ENCODE results near the gene LY6G5C. TPM values are rescaled to one million over a fixed set of nuclear protein-coding genes. Genes with fewer than 3 reads are reported as not detected.
A peak's percentile ranks its signal among the peaks of the same experiment; 100 is the strongest.

LY6G5C gene
- total and polyA plus RNA-seq, 2 of the 13 experiments (the other 11 are each of a cell fraction or from before 2014, with no cell fraction given) = 0.33 to 0.55 TPM

- no peak; the same call in 1 of the 2 replicates for TF ChIP-seq ZNF12 (CRISPR knock-in tag; IDR thresholded peaks at IDR 0.05)
- no peak for TF ChIP-seq ZKSCAN8 (CRISPR knock-in tag; IDR thresholded peaks at IDR 0.05; ENCODE audit: borderline replicate concordance)
- no peak for TF ChIP-seq ZNF292 (CRISPR knock-in tag; IDR thresholded peaks at IDR 0.05; ENCODE audit: borderline replicate concordance, low read depth)
- TF ChIP-seq POGK (CRISPR knock-in tag; conservative IDR thresholded peaks at IDR 0.05) = 0 out of 2 replicates have a peak, but pooled peaks have one; percentile 43
- no peak for TF ChIP-seq ZNF788 (CRISPR knock-in tag; IDR thresholded peaks at IDR 0.05; ENCODE audit: borderline replicate concordance)
- TF ChIP-seq ZNF652 (CRISPR knock-in tag; IDR thresholded peaks at IDR 0.05; ENCODE audit: borderline replicate concordance, low read depth) = no peak
- TF ChIP-seq SNAPC2 (CRISPR knock-in tag; IDR thresholded peaks at IDR 0.05) = no peak; the same call in none of the 2 replicates
- peak; percentile 50 for TF ChIP-seq CEBPG (CRISPR knock-in tag; IDR thresholded peaks at IDR 0.05)
- peak; percentile 58 for TF ChIP-seq ZXDC (CRISPR knock-in tag; IDR thresholded peaks at IDR 0.05)
- TF ChIP-seq ZNF703 (CRISPR knock-in tag; IDR thresholded peaks at IDR 0.05; ENCODE audit: borderline replicate concordance) = no peak
- no peak for TF ChIP-seq CENPX (CRISPR knock-in tag; IDR thresholded peaks at IDR 0.05)
- TF ChIP-seq MAF1 (CRISPR knock-in tag; IDR thresholded peaks at IDR 0.05; ENCODE audit: borderline replicate concordance) = peak; percentile 29; the same call in 1 of the 2 replicates
- no peak; the same call in 1 of the 2 replicates for TF ChIP-seq TARDBP (CRISPR knock-in tag; IDR thresholded peaks at IDR 0.05)
- peak; percentile 9; the same call in 1 of the 2 replicates for TF ChIP-seq ZNF451 (CRISPR knock-in tag; IDR thresholded peaks at IDR 0.05)
- TF ChIP-seq ZNF253 (CRISPR knock-in tag; IDR thresholded peaks at IDR 0.05; ENCODE audit: borderline replicate concordance) = 0 out of 2 replicates have a peak, but pooled peaks have one; percentile 26
- 0 out of 2 replicates have a peak, but pooled peaks have one; percentile 20 for TF ChIP-seq ZNF230 (CRISPR knock-in tag; IDR thresholded peaks at IDR 0.05)
- TF ChIP-seq SRY (CRISPR knock-in tag; IDR thresholded peaks at IDR 0.05) = no peak
- TF ChIP-seq CSRNP1 (CRISPR knock-in tag; IDR thresholded peaks at IDR 0.05) = no peak
- TF ChIP-seq ZNF644 (CRISPR knock-in tag; IDR thresholded peaks at IDR 0.05; ENCODE audit: low read depth) = no peak
- no peak for TF ChIP-seq HOXA5 (CRISPR knock-in tag; IDR thresholded peaks at IDR 0.05)
- 0 out of 2 replicates have a peak, but pooled peaks have one; percentile 0 for TF ChIP-seq SP2 (CRISPR knock-in tag; IDR thresholded peaks at IDR 0.05)
- peak; percentile 50; the same call in 1 of the 2 replicates for TF ChIP-seq NCOA1 (CRISPR knock-in tag; IDR thresholded peaks at IDR 0.05)
- TF ChIP-seq ZNF781 (CRISPR knock-in tag; IDR thresholded peaks at IDR 0.05; ENCODE audit: borderline replicate concordance, not compliant biosample characterization) = no peak
- TF ChIP-seq ZSCAN20 (CRISPR knock-in tag; IDR thresholded peaks at IDR 0.05; ENCODE audit: borderline replicate concordance) = 0 out of 2 replicates have a peak, but pooled peaks have one; percentile 21
- no peak for TF ChIP-seq ZNF549 (CRISPR knock-in tag; IDR thresholded peaks at IDR 0.05)
These were observed 15.9 kb downstream of the LY6G5C start, which contains the start of gene GPANK1 (continued) for GRCh38 chr6:31664790-31665500.
